Sigmoid colon (tissue), 7 donors: ENCODE measurements around the gene CDKN2A. TPM values are rescaled to one million over a fixed set of nuclear protein-coding genes. Genes with fewer than 3 reads are reported as not detected.

Experiments
- DNase-seq: peaks from one replicate; pipeline ENCODE4 v3.0.0-alpha.2; 2019
- H3K27ac ChIP-seq, 4 donors: fragments of 200-600 bp; sonication (generic); one replicate each; pipeline ENCODE4 v1.5.1; 2016 to 2019; ENCODE audit warnings: mild to moderate bottlenecking in 1 of 4
- H3K27me3 ChIP-seq, 3 donors: fragments of 200-600 bp; sonication (generic); one replicate each; pipeline ENCODE4 v1.5.1; 2019; ENCODE audit warnings: mild to moderate bottlenecking in 1 of 3
- H3K36me3 ChIP-seq, 4 donors: fragments of 200-600 bp; sonication (generic); one replicate each; pipeline ENCODE4 v1.5.1; 2016 to 2019
- H3K4me1 ChIP-seq, 4 donors: fragments of 200-600 bp; sonication (generic); one replicate each; pipeline ENCODE4 v1.5.1; 2017 to 2019
- H3K4me3 ChIP-seq, 4 donors: fragments of 200-600 bp; sonication (generic); one replicate each; pipeline ENCODE4 v1.5.1; 2017 to 2019; ENCODE audit warnings: mild to moderate bottlenecking in 2 of 4, moderate library complexity in 1 of 4
- H3K9me3 ChIP-seq, 4 donors: fragments of 200-600 bp in 3 of 4; sonication (generic) in 3 of 4; one replicate each; pipeline versions ENCODE4 v1.5.1 to v1.6.1; 2013 to 2019
- CTCF ChIP-seq, 4 experiments: fragments of 450-650 bp in 3 of 4; fragments of 200-600 bp in 1 of 4; IDR thresholded peaks; one replicate each; pipeline ENCODE4 v1.5.1; 2016 to 2019; ENCODE audit warnings: antibody characterized with exemption in 4 of 4, mild to moderate bottlenecking in 3 of 4, moderate library complexity in 2 of 4
- EP300 ChIP-seq, 4 donors: sonication (generic); formaldehyde crosslinking; IDR thresholded peaks; one replicate each; pipeline ENCODE4 v1.6.1; 2017; ENCODE audit warnings: antibody characterized with exemption in 4 of 4
- POLR2A ChIP-seq, 2 donors: fragments of 450-650 bp; IDR thresholded peaks; one replicate each; pipeline ENCODE4 v1.6.1; 2016; ENCODE audit warnings: antibody characterized with exemption in 2 of 2, mild to moderate bottlenecking in 2 of 2, moderate library complexity in 2 of 2
- POLR2AphosphoS5 ChIP-seq, 4 donors: sonication (generic); formaldehyde crosslinking; IDR thresholded peaks; one replicate each; pipeline ENCODE4 v1.6.1; 2017; ENCODE audit warnings: antibody characterized with exemption in 4 of 4
- WGBS, 2 donors: extraction: QIAGEN DNeasy Blood & Tissue Kit; methylation state at CpG; one replicate each; pipeline ENCODE4 v1.1.7; 2013; 5-methylcytosine and 5-hydroxymethylcytosine counted together
- intact Hi-C: fragments of 100-400 bp; cut with DNase I; formaldehyde crosslinking; loops from one replicate; pipeline ENCODE4 v1.15.1; 2023
- polyA plus RNA-seq, 3 donors: library from polyadenylated mRNA; stranded (reverse); fragments of 200-250 nt; gene quantifications; one replicate each; pipeline ENCODE4 v1.2.3, GENCODE V29; 2013
- total RNA-seq, 4 donors: library from RNA; depleted of rRNA; stranded (reverse); fragments of >200 nt; gene quantifications; one replicate each; pipeline ENCODE4 v1.1.0, GENCODE V29; 2016
- donor health status: healthy with polysubstance abuse.
- donor health status: Bipolar disorder and iron deficiency.
- donor health status: healthy.

CDKN2A gene
- total and polyA plus RNA-seq, 7 donors: 1.4 to 6.1 (median 2.5) TPM

- no peaks in the 10 kb centered on the region for H3K27me3 ChIP-seq
- H3K36me3 ChIP-seq: no peaks in the 10 kb centered on the region
- 30 to 66% methylated on average over 3 of the region's 3 CpGs for WGBS, 2 donors
- H3K4me1 ChIP-seq: peaks cover 0 to 4% (median under 1%) of the 10 kb centered on the region in 4 donors
- no peak for TF ChIP-seq EP300 (IDR thresholded peaks at IDR 0.05)
- TF ChIP-seq CTCF (IDR thresholded peaks at IDR 0.05): no peak
- no peak for TF ChIP-seq POLR2A (IDR thresholded peaks at IDR 0.05)
- no peak for TF ChIP-seq POLR2AphosphoS5 (IDR thresholded peaks at IDR 0.05)
- no peak overlapping the region for H3K4me3 ChIP-seq
- H3K9me3 ChIP-seq: no peaks in the 10 kb centered on the region
- no peak overlapping the region for H3K27ac ChIP-seq
- DNase-seq: no peak
- intact Hi-C loops: loop anchor here (10.0 kb wide), 1 partner anchor 224 kb away; no protein-coding TSS in a partner anchor
These were observed 45.1 kb upstream of the CDKN2A start for GRCh38 chr9:22039258-22039657.

GRCh38 chr9:22037954-22038690 is 43.9 kb upstream of the CDKN2A start:
- no peak overlapping the region for H3K27ac ChIP-seq
- peaks cover 0 to 4% (median under 1%) of the 10 kb centered on the region in 4 donors for H3K4me1 ChIP-seq
- 6 to 25% methylated on average over 2 of the region's 2 CpGs for WGBS, 2 donors
- DNase-seq: no peak
- no peaks in the 10 kb centered on the region for H3K9me3 ChIP-seq
- no peak overlapping the region for H3K4me3 ChIP-seq
- no peaks in the 10 kb centered on the region for H3K27me3 ChIP-seq
- intact Hi-C loops: loop anchor here (10.0 kb wide), 1 partner anchor 223 kb away; no protein-coding TSS in a partner anchor
- H3K36me3 ChIP-seq: no peaks in the 10 kb centered on the region
- TF ChIP-seq POLR2A (IDR thresholded peaks at IDR 0.05) (no peak), EP300 (IDR thresholded peaks at IDR 0.05) (no peak), CTCF (IDR thresholded peaks at IDR 0.05) (peak in 3 of 4 experiments; percentile 9 to 43 (median 27)), POLR2AphosphoS5 (IDR thresholded peaks at IDR 0.05) (peak; percentile 50 to 64 (median 60))

DNA sequence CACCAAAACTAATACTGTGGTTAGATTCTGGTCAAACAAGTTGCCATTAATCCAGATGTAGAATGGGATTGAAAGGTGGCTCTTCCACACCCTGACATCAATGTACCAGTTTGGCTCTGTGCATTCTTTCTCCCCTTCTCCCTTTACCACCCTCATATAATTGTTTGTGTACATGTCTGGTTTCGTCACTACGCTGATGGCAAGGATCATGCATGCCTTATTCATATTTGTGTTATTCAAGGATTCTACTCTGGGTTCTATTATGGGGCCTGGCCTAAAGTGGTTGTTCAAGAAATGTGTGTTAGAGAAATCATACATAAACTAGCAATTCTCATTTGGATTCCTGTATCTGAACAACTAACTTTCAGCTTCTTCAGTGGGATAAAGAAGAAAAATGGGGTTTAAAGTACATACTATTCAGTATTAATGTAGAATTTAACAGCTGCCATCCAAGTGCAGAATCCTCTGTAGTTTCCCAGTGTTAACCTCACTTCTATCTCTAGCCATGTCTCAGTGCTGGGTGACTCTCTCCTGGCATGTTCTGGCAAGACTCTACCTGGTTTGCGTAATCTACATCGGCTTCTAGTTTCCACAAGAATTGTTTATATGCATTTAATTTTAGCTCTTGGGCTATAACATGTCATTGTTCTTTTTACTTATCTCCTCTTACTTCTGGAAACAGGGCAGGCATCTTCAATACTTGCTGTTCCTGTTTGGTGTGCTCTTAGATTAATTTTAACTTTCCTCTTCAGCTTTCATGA is 42.9 kb upstream of the CDKN2A start:
- no peak for DNase-seq
- Histone ChIP-seq H3K9me3 (no peaks in the 10 kb centered on the region), H3K4me3 (no peak overlapping the region), H3K36me3 (no peaks in the 10 kb centered on the region), H3K27ac (no peak overlapping the region), H3K4me1 (peaks cover 0 to 4% (median under 1%) of the 10 kb centered on the region in 4 donors), H3K27me3 (no peaks in the 10 kb centered on the region)
- WGBS, 2 donors: 62 to 80% methylated on average over 4 of the region's 4 CpGs
- intact Hi-C loops: loop anchor here (10.0 kb wide), 1 partner anchor 222 kb away; no protein-coding TSS in a partner anchor
- no peak for TF ChIP-seq POLR2A (IDR thresholded peaks at IDR 0.05)
- no peak for TF ChIP-seq CTCF (IDR thresholded peaks at IDR 0.05)
- TF ChIP-seq EP300 (IDR thresholded peaks at IDR 0.05): no peak
- no peak for TF ChIP-seq POLR2AphosphoS5 (IDR thresholded peaks at IDR 0.05)

DNA sequence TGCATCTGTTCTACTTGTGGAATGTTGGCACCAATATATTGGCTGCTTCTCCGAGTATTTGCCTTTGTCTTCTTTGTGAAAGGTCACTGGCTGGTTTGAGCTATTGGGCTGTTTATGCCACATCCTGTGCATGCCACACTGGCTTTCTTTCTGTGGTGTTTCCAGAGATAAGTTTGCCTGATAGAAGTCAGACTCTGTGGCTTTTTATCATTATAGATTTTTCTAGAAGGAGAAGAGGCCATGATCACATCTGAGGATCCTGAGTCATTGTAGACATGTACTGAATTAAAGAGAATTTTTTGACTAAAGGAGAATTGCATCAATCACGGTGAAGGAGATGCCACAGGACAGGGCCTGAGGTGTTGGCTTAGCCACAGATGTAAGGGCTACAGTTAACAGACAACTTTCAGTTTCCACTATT is 41.4 kb upstream of the CDKN2A start:
- intact Hi-C loops: loop anchor here (10.0 kb wide), 1 partner anchor 221 kb away; no protein-coding TSS in a partner anchor

More for the DNA sequence above, 41.4 kb upstream of the CDKN2A start:
- no peak for DNase-seq
- 88 to 92% methylated on average over 2 of the region's 2 CpGs for WGBS, 2 donors
- Histone ChIP-seq H3K4me3 (no peak overlapping the region), H3K27ac (no peak overlapping the region), H3K36me3 (no peaks in the 10 kb centered on the region), H3K27me3 (no peaks in the 10 kb centered on the region), H3K9me3 (no peaks in the 10 kb centered on the region), H3K4me1 (peaks cover 0 to 4% (median under 1%) of the 10 kb centered on the region in 4 donors)
- no peak for TF ChIP-seq EP300 (IDR thresholded peaks at IDR 0.05)
